GM19240 (cell line): ENCODE results near the gene IGSF3.
"Not testable (repeated sequence)": the region's sequence is repeated elsewhere in the genome, so short reads cannot be mapped to it uniquely, and the experiment has no call there.

Source experiments
- DNase-seq: peaks from one replicate; pipeline ENCODE4 v3.0.0; 2011; ENCODE audit warnings: low spot score; ENCODE audit not compliant: insufficient read length

The IGSF3 gene

DNA sequence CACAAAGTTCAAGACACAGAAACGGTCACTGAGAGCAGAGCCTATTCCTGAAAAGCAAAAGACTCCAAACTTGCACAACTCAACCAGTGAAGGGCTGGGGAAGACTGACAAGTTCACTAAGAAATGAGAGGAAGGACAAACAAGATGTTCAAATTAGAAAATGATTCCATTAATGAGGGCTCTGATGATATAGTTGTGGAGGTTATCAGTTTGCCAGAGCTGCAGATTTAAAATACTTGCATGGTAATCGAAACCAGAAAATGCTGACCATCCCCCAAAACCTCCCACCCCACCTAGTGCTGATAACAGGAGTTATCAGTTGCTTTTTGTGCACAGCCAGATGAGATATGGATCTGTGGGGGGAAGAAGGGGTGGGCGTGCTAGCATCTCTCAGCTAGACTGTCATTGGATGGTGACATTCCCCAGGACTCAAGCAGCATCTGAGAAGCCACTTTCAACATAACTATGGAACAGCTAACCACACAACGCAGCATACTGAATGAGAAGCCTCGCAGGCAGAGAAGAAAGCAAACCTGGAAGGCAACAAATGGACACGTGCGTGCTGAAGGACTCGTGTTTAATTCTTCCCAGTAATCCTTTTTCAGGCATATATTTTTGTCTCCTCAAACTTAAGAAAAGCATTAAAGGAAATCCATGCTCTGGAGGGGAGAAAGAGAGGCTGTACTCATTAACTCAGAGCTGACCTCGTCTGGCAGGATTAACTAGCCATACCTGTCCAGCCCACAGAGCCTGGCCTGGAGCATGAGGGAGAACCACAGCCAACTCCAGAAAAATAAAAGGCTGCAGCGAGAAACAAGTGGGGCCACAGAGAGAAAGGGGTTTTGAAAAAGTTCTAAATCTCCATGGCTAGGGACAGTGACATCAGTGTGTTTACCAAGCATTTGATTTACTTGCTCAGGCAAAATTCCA is 35.3 kb downstream of the IGSF3 start:
- DNase-seq, result not testable (repeated sequence)

DNA sequence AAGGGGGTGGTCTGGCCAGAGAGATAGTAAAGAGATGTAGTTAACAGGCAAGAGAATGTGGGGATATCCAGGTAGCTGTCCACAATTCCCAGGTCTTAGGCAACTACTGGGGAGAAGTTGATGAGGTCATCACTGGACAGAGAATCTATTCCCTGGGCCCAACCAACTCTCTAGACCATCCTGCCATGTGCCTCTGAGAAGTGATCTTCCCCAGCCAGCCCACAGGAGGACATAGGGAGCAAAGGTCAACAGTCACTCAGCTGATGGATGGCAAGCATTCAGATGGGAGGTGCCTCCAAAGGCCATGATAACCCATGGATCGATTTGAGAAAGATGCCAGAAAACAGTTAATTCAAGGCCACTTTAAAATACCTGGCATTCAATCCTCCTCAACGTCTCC is 36.0 kb downstream of the IGSF3 start:
- DNase-seq, result not testable (repeated sequence)

DNA sequence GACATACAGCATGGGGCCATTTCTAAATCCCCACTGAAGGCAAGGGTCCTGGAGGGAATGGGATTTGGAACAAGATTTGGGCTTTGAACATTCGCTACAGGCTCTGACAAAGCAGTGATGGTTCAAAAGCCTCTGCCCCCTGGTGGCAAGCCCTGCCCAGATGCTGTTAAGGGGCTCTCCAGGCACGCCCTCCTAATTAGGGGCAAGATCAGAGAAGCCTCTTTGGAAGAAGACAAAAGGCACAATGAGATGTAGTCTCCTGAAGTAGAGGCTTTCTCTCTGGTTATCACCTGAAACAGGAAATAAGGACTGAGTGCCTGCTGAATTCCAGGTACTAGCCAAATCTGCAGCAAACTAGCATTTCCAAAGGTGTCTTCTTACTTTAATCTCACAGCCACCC is 37.5 kb downstream of the IGSF3 start:
- not testable (repeated sequence) for DNase-seq

- DNase-seq, result not testable (repeated sequence)
Observed at GRCh38 chr1:116629441-116629840, 38.1 kb downstream of the IGSF3 start.

GRCh38 chr1:116628448-116628847 is 39.1 kb downstream of the IGSF3 start:
- no peak for DNase-seq

- DNase-seq, result not testable (repeated sequence)
Observed at GRCh38 chr1:116627357-116627756, 40.2 kb downstream of the IGSF3 start.

- not testable (repeated sequence) for DNase-seq
Observed at GRCh38 chr1:116626915-116627314, 40.6 kb downstream of the IGSF3 start.

- not testable (repeated sequence) for DNase-seq
Observed at GRCh38 chr1:116625155-116625554, 42.4 kb downstream of the IGSF3 start.

DNA sequence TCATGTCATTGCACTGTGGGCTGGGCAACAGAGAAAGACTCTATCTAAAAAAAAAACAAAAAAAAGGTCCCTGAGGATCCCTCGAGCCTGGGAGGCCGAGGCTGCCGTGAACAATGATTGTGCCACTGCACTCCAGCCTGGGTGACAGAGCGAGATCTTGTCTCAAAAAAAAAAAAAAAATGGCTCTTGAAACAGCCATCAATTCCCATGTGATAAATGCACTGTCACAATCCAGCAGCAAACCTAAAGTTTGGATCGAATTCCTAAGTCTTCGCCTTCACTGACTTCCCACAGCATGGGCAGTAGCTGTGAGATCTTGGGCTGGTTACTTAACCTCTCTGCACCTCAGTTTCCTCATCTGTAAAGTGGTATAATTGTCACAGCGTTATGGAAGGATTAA is 43.5 kb downstream of the IGSF3 start:
- no peak for DNase-seq

DNA sequence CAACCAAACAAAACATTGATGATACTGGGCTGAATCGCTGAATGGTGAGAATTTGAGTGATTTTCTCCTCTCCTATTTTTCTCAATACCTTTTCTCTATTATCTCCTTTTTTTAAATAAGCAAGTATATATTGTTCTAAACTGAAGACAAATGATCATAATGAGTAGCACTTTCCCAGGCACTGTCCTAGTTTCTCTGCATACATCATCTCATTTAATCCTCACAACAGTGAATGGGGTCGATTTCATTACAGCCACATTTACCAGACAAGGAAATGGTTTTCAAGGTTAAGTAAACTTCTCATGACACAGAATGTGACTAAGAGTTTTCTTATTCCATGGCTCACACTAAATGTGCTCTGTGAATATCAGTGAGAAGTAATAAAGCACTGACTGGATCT is 45.0 kb downstream of the IGSF3 start:
- not testable (repeated sequence) for DNase-seq

DNA sequence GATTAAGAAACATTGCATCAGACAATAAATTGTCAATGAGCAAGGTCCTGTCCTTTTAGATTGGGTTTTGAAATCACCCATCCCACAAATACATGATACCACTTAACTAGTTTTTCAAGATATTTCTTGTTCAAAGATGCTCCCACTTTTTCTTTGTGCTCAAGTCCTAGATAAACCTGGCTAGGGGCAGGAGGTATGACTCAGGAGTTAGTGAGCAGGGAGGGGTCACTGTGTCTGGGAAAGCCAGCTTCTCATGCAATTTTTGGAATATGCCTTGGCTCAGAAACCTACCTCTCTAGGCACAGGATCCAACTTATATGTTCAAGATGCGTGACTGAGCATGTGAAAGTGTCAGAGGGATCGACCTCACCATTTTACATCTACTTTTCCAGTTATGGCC is 45.8 kb downstream of the IGSF3 start:
- not testable (repeated sequence) for DNase-seq

GRCh38 chr1:116620392-116620791 is 47.1 kb downstream of the IGSF3 start:
- not testable (repeated sequence) for DNase-seq

DNA sequence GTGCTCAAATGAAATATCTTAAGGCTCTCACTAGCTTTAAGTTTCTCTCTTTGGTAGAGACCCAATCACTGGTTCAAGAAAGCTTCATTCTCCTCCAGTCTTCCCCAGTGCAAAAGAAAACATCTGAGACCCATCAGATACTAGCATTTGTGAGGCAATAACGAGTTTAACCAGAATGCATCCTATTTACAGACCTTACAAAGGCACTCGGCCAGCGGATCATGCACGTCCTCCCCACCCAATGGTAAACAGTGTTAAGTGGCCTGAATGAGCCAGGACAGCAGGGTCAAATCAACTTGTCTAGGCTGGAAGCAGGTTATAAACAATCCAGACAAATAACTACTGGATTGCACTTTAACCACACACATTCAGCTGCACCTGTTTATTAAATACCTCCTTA is 48.4 kb downstream of the IGSF3 start:
- DNase-seq, result not testable (repeated sequence)

- DNase-seq, result not testable (repeated sequence)
Observed at GRCh38 chr1:116617808-116618207, 49.7 kb downstream of the IGSF3 start.

GRCh38 chr1:116613825-116614224 is 53.7 kb downstream of the IGSF3 start:
- DNase-seq, result not testable (repeated sequence)

DNA sequence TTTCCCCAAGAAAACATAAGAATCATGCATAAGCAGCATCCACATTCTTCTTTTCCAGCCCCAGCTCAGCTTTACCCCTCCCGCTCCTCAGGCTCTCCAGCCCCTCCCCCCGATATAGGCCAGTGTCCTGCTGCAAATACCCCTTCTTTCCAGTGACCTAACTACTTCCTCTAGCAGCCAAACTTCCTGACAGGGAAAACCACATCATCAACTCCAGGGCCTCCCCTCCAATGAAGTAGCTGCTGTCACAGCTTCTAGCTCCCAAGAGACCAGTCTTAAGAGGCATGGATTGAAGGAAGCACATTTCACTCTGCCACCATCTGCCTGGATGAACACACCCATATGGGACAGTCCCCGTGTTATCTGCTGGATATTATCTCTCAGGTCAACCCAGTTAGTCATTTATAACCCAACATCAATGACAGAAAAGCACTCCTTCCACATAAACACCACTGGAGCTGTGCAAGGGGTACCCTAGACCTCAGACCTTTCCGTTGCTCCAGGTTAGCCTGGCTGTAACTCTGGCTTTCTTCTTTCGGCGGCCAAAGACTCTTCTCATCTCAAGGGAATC is 57.6 kb downstream of the IGSF3 start:
- DNase-seq, result not testable (repeated sequence)

DNA sequence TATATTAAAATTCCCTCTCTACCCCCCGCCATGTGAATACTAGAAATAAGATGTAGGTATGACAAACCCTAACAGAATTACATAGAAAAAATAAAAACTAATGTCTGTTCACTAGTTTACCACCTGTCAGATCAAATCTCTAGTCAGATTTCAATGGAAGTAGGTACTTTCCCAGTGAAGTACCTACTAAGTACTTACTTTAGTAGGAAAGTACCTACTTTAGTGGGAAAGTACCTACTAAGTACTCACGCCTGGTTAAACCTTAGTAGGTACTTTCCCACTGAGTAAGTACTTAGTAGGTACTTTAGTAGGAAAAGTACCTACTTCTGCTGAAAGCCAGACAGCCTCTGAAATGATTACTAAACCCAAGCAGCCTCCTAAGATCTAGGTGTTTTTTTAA is 58.7 kb downstream of the IGSF3 start:
- DNase-seq, result not testable (repeated sequence)

- not testable (repeated sequence) for DNase-seq
Observed at GRCh38 chr1:116608151-116608550, 59.4 kb downstream of the IGSF3 start.

DNA sequence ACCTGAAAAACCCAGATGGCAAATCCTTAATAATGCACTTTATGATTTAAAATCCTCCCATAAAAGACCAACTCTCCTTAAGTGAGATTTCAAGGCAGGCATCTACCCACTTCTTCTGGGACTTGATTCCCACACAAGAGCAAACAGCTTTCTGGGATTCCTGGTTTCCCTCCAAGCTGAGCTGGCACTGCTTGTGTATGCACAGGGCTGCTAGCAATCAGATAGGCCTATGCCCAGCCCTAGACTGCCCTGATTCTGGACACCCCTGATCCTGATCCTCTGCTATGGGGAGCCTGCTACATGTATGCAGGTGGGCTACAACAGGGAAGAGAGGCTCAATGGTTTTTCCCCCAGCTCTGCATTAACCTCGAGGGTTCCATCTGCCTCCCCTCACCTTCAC is 60.1 kb downstream of the IGSF3 start:
- DNase-seq, result not testable (repeated sequence)

GRCh38 chr1:116606067-116606466 is 61.5 kb downstream of the IGSF3 start:
- DNase-seq, result not testable (repeated sequence)

DNA sequence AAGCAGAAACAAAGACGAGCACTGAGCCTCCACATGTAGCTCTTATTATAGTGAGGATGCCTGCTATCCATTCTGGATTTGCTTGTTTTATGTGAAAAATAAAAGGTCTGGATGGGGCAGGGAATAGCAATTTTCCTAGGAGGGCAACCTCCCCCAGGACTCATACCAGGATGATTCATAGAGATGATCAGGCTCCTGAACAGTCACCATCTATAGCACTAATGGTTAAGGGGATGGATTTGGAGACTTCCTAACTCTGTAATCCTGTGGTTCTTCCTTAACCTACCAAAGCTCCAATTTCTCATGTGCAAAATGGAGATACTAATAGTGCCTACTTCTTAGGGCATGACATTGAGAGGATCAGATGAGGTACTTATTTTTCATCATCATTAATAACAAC is 62.2 kb downstream of the IGSF3 start:
- no peak for DNase-seq

DNA sequence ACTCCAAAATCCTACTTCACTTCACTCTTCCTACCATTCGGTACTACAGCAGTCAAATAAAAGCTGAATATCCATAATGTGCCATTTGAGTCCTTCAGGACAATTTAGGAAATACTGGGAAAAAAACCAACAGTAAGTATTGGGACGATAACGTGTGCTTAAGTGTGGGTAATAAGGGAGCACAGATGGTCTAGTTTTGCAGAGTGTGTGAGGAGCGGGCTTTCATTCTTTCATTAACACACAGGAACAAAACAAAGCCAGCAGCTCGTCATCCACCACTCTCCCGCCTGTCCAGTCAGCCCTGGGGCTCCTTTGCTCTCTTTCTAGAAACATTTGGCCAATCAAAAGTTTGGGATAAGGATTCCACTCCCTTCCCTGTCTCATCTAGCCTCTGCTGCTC is 63.1 kb downstream of the IGSF3 start:
- DNase-seq, result not testable (repeated sequence)

DNA sequence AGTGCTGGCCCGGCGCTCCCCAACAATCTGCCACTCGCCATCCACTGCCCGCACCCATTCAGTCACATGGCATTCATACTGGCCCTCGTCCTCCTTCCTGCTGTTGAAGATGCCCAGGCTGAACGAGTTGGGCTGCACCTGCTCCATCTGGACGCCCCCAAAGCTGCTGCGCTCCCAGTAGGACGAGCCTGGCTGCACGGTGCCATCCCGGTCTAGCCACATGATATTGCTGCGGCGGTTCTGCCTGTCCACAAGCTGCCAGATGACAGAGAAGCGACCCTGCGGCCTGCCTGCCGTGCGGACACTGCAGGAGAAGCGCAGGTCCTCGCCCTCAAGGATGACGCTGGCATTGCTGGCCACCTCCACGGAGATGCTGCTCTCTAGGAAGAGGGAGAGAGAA is 63.9 kb downstream of the IGSF3 start:
- not testable (repeated sequence) for DNase-seq
